GM12878 (cell line): Measurements from ENCODE around the gene SFTPB. TPM values are rescaled to one million over a fixed set of nuclear protein-coding genes. Genes with fewer than 3 reads are reported as not detected.
A peak's percentile ranks its signal among the peaks of the same experiment; 100 is the strongest.

ENCODE experiments used
- BHLHE40 ChIP-seq, 2 experiments: fragments of 450-650 bp in 1 of 2; IDR thresholded peaks; 2 replicates each; pipeline ENCODE4 v1.6.1; 2011 to 2017; ENCODE audit warnings: low read depth in 2 of 2, borderline replicate concordance in 1 of 2, improper control_type of control experiment in 1 of 2, low read length in 1 of 2, mild to moderate bottlenecking in 1 of 2
- ETV6 ChIP-seq, 2 experiments: fragments of 450-650 bp in 1 of 2; IDR thresholded peaks in 1 of 2; conservative IDR thresholded peaks in 1 of 2; 2 replicates each; pipeline ENCODE4 v1.6.1; 2014; ENCODE audit warnings: antibody characterized with exemption in 1 of 2, borderline replicate concordance in 1 of 2, low read depth in 1 of 2, mild to moderate bottlenecking in 1 of 2, moderate library complexity in 1 of 2
- FOS ChIP-seq: IDR thresholded peaks from 3 replicates; pipeline ENCODE4 v1.6.1; 2011; ENCODE audit warnings: borderline replicate concordance; ENCODE audit not compliant: insufficient read length; ENCODE audit errors: extremely low read depth
- FOXK2 ChIP-seq: fragments of 450-650 bp; IDR thresholded peaks from 2 replicates; pipeline ENCODE4 v1.6.1; 2017; ENCODE audit warnings: mild to moderate bottlenecking, moderate library complexity
- GABPA ChIP-seq: IDR thresholded peaks from 2 replicates; pipeline ENCODE4 v1.6.1; 2014; ENCODE audit warnings: antibody characterized with exemption, low read depth, mild to moderate bottlenecking, inconsistent platforms
- HDAC2 ChIP-seq: fragments of 200-600 bp; sonication (generic); IDR thresholded peaks from 2 replicates; pipeline ENCODE4 v1.6.1; 2017
- HDAC6 ChIP-seq: fragments of 200-600 bp; sonication (generic); IDR thresholded peaks from one replicate; pipeline ENCODE4 v1.8.0; 2017; ENCODE audit warnings: antibody characterized with exemption; ENCODE audit not compliant: unreplicated experiment
- HDGF ChIP-seq: fragments of 450-650 bp; IDR thresholded peaks from 2 replicates; pipeline ENCODE4 v1.6.1; 2016; ENCODE audit warnings: antibody characterized with exemption
- IKZF1 ChIP-seq: fragments of 450-650 bp; conservative IDR thresholded peaks from 2 replicates; pipeline ENCODE4 v1.6.1; 2017; ENCODE audit warnings: antibody characterized with exemption, mild to moderate bottlenecking
- JUNB ChIP-seq: IDR thresholded peaks from 2 replicates; pipeline ENCODE4 v1.6.1; 2016; ENCODE audit warnings: antibody characterized with exemption, mild to moderate bottlenecking
- MTA3 ChIP-seq: IDR thresholded peaks from 2 replicates; pipeline ENCODE4 v1.6.1; 2012; ENCODE audit warnings: low read length, inconsistent platforms, borderline replicate concordance
- MYB ChIP-seq: fragments of 150-350 bp; IDR thresholded peaks from 2 replicates; pipeline ENCODE4 v1.6.1; 2014; ENCODE audit warnings: mild to moderate bottlenecking, low read depth, low read length, borderline replicate concordance
- NFIC ChIP-seq: IDR thresholded peaks from 2 replicates; pipeline ENCODE4 v1.6.1; 2012; ENCODE audit warnings: low read depth, mild to moderate bottlenecking, inconsistent platforms, low read length, moderate library complexity
- NR2C2 ChIP-seq: IDR thresholded peaks from 2 replicates; pipeline ENCODE4 v1.6.1; 2011; ENCODE audit warnings: borderline replicate concordance, low read depth; ENCODE audit not compliant: control insufficient read depth, insufficient read length
- NRF1 ChIP-seq: conservative IDR thresholded peaks from 2 replicates; pipeline ENCODE4 v1.6.1; 2011; ENCODE audit warnings: mild to moderate bottlenecking, low read depth, low read length, improper control_type of control experiment
- POLR2AphosphoS5 ChIP-seq: IDR thresholded peaks from 2 replicates; pipeline ENCODE4 v1.6.1; 2011; ENCODE audit warnings: mild to moderate bottlenecking, low read length, inconsistent platforms
- RAD21 ChIP-seq: IDR thresholded peaks from 2 replicates; pipeline ENCODE4 v1.6.1; 2011; ENCODE audit warnings: mild to moderate bottlenecking, low read depth, low read length, moderate library complexity; ENCODE audit not compliant: insufficient read depth
- RCOR1 ChIP-seq: conservative IDR thresholded peaks from 2 replicates; pipeline ENCODE4 v1.6.1; 2012; ENCODE audit warnings: low read depth, low read length, improper control_type of control experiment
- RELA ChIP-seq: fragments of 450-650 bp; IDR thresholded peaks from 2 replicates; pipeline ENCODE4 v1.8.0; 2014; ENCODE audit warnings: borderline replicate concordance; ENCODE audit not compliant: partially characterized antibody
- SPI1 ChIP-seq: IDR thresholded peaks from 2 replicates; pipeline ENCODE4 v1.6.1; 2011; ENCODE audit warnings: low read depth, mild to moderate bottlenecking, low read length, moderate library complexity, borderline replicate concordance; ENCODE audit not compliant: insufficient read depth
- TCF12 ChIP-seq: IDR thresholded peaks from 2 replicates; pipeline ENCODE4 v1.6.1; 2011; ENCODE audit warnings: low read depth, mild to moderate bottlenecking, low read length
- TCF3 ChIP-seq: IDR thresholded peaks from 2 replicates; pipeline ENCODE4 v1.6.1; 2012; ENCODE audit warnings: low read depth, mild to moderate bottlenecking, low read length, borderline replicate concordance; ENCODE audit not compliant: insufficient read depth
- TCF7 ChIP-seq: IDR thresholded peaks from 2 replicates; pipeline ENCODE4 v1.6.1; 2014; ENCODE audit warnings: antibody characterized with exemption, borderline replicate concordance
- ZBED1 ChIP-seq: IDR thresholded peaks from 2 replicates; pipeline ENCODE4 v1.6.1; 2016; ENCODE audit warnings: borderline replicate concordance
- ZNF24 ChIP-seq: fragments of 450-650 bp; IDR thresholded peaks from 2 replicates; pipeline ENCODE4 v1.6.1; 2017; ENCODE audit warnings: antibody characterized with exemption, mild to moderate bottlenecking
- polyA plus RNA-seq, 11 experiments: library from polyadenylated mRNA; depleted of rRNA in 4 of 11; unstranded in 6 of 11; stranded (reverse) in 5 of 11; fragments of >200 nt; fragmentation: Nextera tagmentation in 4 of 11; fragmentation: Illumina TruSeq in 1 of 11; extraction: Ambion mirVana in 4 of 11; extraction: Trizol in 1 of 11; gene quantifications; 1 replicate in 1 of 11; 2 replicates in 10 of 11; pipeline versions ENCODE4 v1.2.1 to v1.2.3, GENCODE V29; 2011 to 2016; ENCODE audit warnings: inconsistent platforms in 2 of 11, missing spikeins in 2 of 11, low read depth in 1 of 11
- total RNA-seq, 4 experiments: library from RNA; depleted of rRNA in 3 of 4; stranded (reverse); fragments of >200 nt in 3 of 4; fragmentation: Illumina TruSeq in 1 of 4; extraction: Trizol in 1 of 4; gene quantifications; 2 replicates each; pipeline versions ENCODE4 v1.2.1 to v1.2.3, GENCODE V29; 2013 to 2021
- TF ChIP-seq, protein P1 (sequence below): fragments of 450-650 bp; IDR thresholded peaks from 2 replicates; pipeline ENCODE4 v1.6.1; 2014; ENCODE audit warnings: mild to moderate bottlenecking
- TF ChIP-seq, protein P2 (sequence below): IDR thresholded peaks from 2 replicates; pipeline ENCODE4 v1.6.1; 2011; ENCODE audit warnings: mild to moderate bottlenecking, low read depth, low read length, moderate library complexity; ENCODE audit not compliant: insufficient replicate concordance
- TF ChIP-seq, protein P3 (sequence below): IDR thresholded peaks from 2 replicates; pipeline ENCODE4 v1.6.1; 2011; ENCODE audit warnings: borderline replicate concordance, low read depth, mild to moderate bottlenecking, moderate library complexity, mixed read lengths, low read length; ENCODE audit not compliant: insufficient read depth; ENCODE audit errors: extremely low read length

Gene SFTPB
- total and polyA plus RNA-seq, 10 of the 15 experiments (the other 5 are each of a cell fraction or from before 2014, with no cell fraction given): 0.02 to 5.3 TPM; not detected in 8

DNA sequence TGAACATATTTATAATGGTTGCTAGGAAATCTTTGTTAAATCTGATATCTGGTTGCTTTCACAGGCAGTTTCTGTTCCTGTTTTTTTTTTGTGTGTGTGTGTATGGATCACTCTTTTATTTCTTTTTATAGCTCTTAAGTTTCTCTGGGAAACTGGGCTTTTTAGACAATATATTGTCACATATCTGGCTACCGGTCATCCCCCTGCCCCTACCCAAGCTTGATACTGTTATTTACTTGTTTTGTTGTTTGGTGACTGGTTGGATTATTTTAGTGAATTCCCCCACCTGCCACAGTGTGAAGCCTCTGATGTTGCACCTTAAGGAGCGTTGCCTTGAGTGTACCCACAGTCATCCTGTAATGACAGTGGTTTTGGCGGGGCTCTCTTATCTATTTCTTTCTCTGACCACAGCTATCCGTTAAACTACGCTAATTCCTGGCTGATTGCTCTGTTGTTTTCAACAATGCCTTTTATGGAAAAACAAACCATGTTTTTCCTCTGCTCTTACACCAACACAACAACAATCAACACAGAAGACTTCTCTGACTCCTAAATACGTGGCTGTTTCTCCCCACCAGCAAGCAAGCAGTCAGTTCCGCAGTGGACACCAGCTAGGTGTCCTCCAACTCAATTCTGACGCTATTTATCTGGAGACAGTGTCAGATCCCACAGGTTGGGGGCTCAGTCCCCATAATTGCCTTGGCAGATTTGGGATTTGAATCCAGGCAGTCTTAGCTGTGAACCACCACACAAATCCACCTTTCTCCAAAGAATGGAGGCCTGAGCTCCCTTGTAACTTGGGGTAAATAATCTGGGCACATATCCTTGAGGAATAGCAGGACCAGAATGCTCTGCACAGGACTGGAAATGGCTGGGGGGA lies 37.0 kb upstream of the SFTPB start (continued):
- TF ChIP-seq ETV6 (conservative IDR thresholded peaks at IDR 0.05 in 1 of 2, IDR thresholded peaks at IDR 0.05 in 1 of 2; ENCODE audit: borderline replicate concordance in 1 of 2, low read depth in 1 of 2) (no peak), MYB (peak; percentile 82; the same call in 1 of the 2 replicates), FOXK2 (no peak), ZNF24 (no peak), HDAC6 (no peak), HDGF (no peak), NRF1 (no peak), RAD21 (no peak), TCF12 (0 out of 2 replicates have a peak, but pooled peaks have one; percentile 12), BHLHE40 (IDR thresholded peaks at IDR 0.05; ENCODE audit: borderline replicate concordance in 1 of 2, low read depth in 2 of 2, low read length in 1 of 2) (0 out of 4 replicates have a peak, but pooled peaks have one; percentile 15 to 23), NR2C2 (no peak), TCF3 (no peak), RCOR1 (no peak), POLR2AphosphoS5 (no peak; the same call in 1 of the 2 replicates), SPI1 (peak; percentile 91), RELA (no peak), GABPA (no peak), MTA3 (no peak), FOS (no peak), TCF7 (peak; percentile 64; the same call in 1 of the 2 replicates), JUNB (peak; percentile 44; the same call in 1 of the 2 replicates), NFIC (peak; percentile 81), ZBED1 (peak; percentile 59; the same call in 1 of the 2 replicates), HDAC2 (no peak), IKZF1 (peak; percentile 84)
- TF ChIP-seq, protein P1, sequence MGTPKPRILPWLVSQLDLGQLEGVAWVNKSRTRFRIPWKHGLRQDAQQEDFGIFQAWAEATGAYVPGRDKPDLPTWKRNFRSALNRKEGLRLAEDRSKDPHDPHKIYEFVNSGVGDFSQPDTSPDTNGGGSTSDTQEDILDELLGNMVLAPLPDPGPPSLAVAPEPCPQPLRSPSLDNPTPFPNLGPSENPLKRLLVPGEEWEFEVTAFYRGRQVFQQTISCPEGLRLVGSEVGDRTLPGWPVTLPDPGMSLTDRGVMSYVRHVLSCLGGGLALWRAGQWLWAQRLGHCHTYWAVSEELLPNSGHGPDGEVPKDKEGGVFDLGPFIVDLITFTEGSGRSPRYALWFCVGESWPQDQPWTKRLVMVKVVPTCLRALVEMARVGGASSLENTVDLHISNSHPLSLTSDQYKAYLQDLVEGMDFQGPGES: no peak
- TF ChIP-seq, protein P2, sequence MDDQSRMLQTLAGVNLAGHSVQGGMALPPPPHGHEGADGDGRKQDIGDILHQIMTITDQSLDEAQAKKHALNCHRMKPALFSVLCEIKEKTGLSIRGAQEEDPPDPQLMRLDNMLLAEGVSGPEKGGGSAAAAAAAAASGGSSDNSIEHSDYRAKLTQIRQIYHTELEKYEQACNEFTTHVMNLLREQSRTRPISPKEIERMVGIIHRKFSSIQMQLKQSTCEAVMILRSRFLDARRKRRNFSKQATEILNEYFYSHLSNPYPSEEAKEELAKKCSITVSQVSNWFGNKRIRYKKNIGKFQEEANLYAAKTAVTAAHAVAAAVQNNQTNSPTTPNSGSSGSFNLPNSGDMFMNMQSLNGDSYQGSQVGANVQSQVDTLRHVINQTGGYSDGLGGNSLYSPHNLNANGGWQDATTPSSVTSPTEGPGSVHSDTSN: no peak
- TF ChIP-seq, protein P3, sequence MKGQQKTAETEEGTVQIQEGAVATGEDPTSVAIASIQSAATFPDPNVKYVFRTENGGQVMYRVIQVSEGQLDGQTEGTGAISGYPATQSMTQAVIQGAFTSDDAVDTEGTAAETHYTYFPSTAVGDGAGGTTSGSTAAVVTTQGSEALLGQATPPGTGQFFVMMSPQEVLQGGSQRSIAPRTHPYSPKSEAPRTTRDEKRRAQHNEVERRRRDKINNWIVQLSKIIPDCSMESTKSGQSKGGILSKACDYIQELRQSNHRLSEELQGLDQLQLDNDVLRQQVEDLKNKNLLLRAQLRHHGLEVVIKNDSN: no peak
